ENCODE results near the gene PORCN. TPM values are rescaled to one million over a fixed set of nuclear protein-coding genes. Genes with fewer than 3 reads are reported as not detected.

PORCN gene
- total RNA-seq, 1 experiment from 2014 or later = 12.9 TPM

DNA sequence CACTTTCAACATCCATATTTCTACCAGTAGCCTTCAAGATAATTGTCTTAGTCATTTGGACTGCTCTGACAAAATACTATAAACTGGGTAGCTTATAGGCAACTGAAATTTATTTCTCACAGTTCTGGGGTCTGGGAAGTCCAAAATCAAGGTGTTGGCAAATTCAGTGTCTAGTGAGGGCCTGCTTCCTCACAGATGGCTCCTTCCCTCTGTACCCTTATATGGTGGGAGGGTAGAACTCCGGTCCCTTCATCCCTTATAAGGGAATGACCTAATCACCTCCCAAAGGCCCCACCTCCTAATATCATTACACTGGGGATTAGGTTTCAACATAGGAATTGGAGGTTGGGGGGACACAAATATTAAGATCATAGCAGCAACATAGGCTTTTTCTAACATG is 23.4 kb downstream of the PORCN start (continued):
- TF ChIP-seq TCF7L2 (IDR thresholded peaks at IDR 0.05; ENCODE audit: borderline replicate concordance, extremely low read depth, insufficient read depth, insufficient read length) = no peak

GRCh38 chrX:48533165-48533564 is 24.4 kb downstream of the PORCN start:
- RAD21 ChIA-PET (ENCODE audit: low non-redundant PET in 1 of 2, low total read pairs in 2 of 2, uncharacterized antibody in 2 of 2, unreplicated experiment in 2 of 2) = no interaction called here
- H3K27ac ChIP-seq (ENCODE audit: low read depth, low read length) = no peak overlapping the region
- no peaks in the 10 kb centered on the region for H3K9me2 ChIP-seq (ENCODE audit: insufficient read depth)
- H3K4me3 ChIP-seq (replicated peaks in 1 of 2; ENCODE audit: low read depth in 1 of 2, low read length in 2 of 2) = no peak overlapping the region
- H3K36me3 ChIP-seq (ENCODE audit: control insufficient read depth in 1 of 2, insufficient read depth in 2 of 2, low read length in 2 of 2) = no peaks in the 10 kb centered on the region
- POLR2A ChIA-PET = no interaction called here
- no TSS peak for BruUV-seq (replicated peaks)
- H2AFZ ChIP-seq (ENCODE audit: low read depth, low read length, poor library complexity, severe bottlenecking) = no peak overlapping the region
- H4K20me1 ChIP-seq (ENCODE audit: insufficient read depth) = no peaks in the 10 kb centered on the region
- CTCF ChIA-PET = no interaction called here
- peaks cover 6 to 20% of the 10 kb centered on the region in 2 experiments for H3K4me1 ChIP-seq (ENCODE audit: control insufficient read depth in 1 of 2, insufficient read depth in 2 of 2, low read length in 2 of 2)
- no peak for ATAC-seq
- no peak overlapping the region for H3K4me2 ChIP-seq (ENCODE audit: low read length)
- intact Hi-C loops (cut with micrococcal nuclease) = no loop called here
- no peak overlapping the region for H3K9ac ChIP-seq (ENCODE audit: low read length)
- no peak for DNase-seq (ENCODE audit: low read depth, low spot score)
- H3K9me3 ChIP-seq (ENCODE audit: control insufficient read depth in 1 of 2, insufficient read depth in 1 of 2, low read depth in 1 of 2, low read length in 2 of 2) = no peaks in the 10 kb centered on the region
- H3K79me2 ChIP-seq (ENCODE audit: insufficient read depth, low read length) = no peaks in the 10 kb centered on the region
- TF ChIP-seq JUND (IDR thresholded peaks at IDR 0.05) (no peak), TCF7L2 (IDR thresholded peaks at IDR 0.05; ENCODE audit: borderline replicate concordance, extremely low read depth, insufficient read depth, insufficient read length) (no peak), CTCF (IDR thresholded peaks at IDR 0.05 in 2 of 3, conservative IDR thresholded peaks at IDR 0.05 in 1 of 3; ENCODE audit: borderline replicate concordance in 1 of 3, insufficient read depth in 1 of 3, low read depth in 2 of 3, low read length in 2 of 3) (no peak), SIN3A (IDR thresholded peaks at IDR 0.05; ENCODE audit: low read depth) (no peak), YY1 (IDR thresholded peaks at IDR 0.05; ENCODE audit: extremely low read depth, insufficient replicate concordance, low read depth, low read length) (no peak)
- H3K27me3 ChIP-seq (ENCODE audit: insufficient read depth, low read length) = no peaks in the 10 kb centered on the region
